Ascending aorta (tissue), 2 donors: ENCODE results near the gene NSL1. TPM values are rescaled to one million over a fixed set of nuclear protein-coding genes. Genes with fewer than 3 reads are reported as not detected.
"Not testable (repeated sequence)": the region's sequence is repeated elsewhere in the genome, so short reads cannot be mapped to it uniquely, and the experiment has no call there.

Source experiments
- DNase-seq, 2 donors: peaks; one replicate each; pipeline ENCODE4 v3.0.0-alpha.2; 2019; ENCODE audit warnings: low spot score in 2 of 2
- H3K27ac ChIP-seq, 2 donors: fragments of 200-600 bp; sonication (generic); one replicate each; pipeline ENCODE4 v1.5.1; 2016 to 2017; ENCODE audit warnings: mild to moderate bottlenecking in 1 of 2
- H3K27me3 ChIP-seq: fragments of 200-600 bp; sonication (generic); one replicate; pipeline ENCODE4 v1.5.1; 2017
- H3K36me3 ChIP-seq, 2 donors: fragments of 200-600 bp; sonication (generic); one replicate each; pipeline ENCODE4 v1.5.1; 2016
- H3K4me1 ChIP-seq, 2 donors: fragments of 200-600 bp; sonication (generic); one replicate each; pipeline ENCODE4 v1.5.1; 2016 to 2017; ENCODE audit warnings: mild to moderate bottlenecking in 1 of 2
- H3K4me3 ChIP-seq, 2 donors: fragments of 200-600 bp; sonication (generic); one replicate each; pipeline ENCODE4 v1.5.1; 2016 to 2017; ENCODE audit warnings: mild to moderate bottlenecking in 1 of 2
- H3K9me3 ChIP-seq, 2 donors: fragments of 200-600 bp; sonication (generic); one replicate each; pipeline ENCODE4 v1.5.1; 2016
- intact Hi-C: fragments of 100-400 bp; cut with DNase I; formaldehyde crosslinking; loops from one replicate; pipeline ENCODE4 v1.15.1; 2023
- total RNA-seq: library from RNA; depleted of rRNA; stranded (reverse); fragments of >200 nt; gene quantifications from one replicate; pipeline ENCODE4 v1.1.0, GENCODE V29; 2016
- TF ChIP-seq, protein P1 (sequence below), 3 experiments: fragments of 200-600 bp in 2 of 3; fragments of 450-650 bp in 1 of 3; sonication (generic) in 2 of 3; IDR thresholded peaks; one replicate each; pipeline ENCODE4 v1.5.1; 2016 to 2019; ENCODE audit warnings: antibody characterized with exemption in 3 of 3, mild to moderate bottlenecking in 1 of 3, moderate library complexity in 1 of 3

NSL1 gene
- total RNA-seq, 1 donor from 2014 or later, result 69.1 TPM

DNA sequence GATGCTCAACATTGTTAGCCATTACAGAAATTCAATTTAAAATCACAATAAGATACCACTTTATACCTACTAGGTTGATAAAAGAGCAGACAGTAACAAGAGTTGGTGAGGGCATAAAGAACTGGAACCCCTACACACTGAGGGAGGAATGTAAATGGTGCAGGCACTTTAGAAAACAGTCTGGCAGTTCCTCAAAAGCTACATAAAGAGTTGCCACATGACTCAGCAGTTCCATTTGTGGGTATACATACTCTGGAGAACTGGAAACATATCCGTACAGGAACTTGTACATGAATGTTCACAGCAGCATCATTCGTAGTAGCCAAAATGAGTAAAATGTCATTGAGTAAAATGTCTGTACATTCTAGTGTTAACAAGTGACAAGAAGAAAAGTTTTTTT is 17.0 kb downstream of the NSL1 start:
- TF ChIP-seq, protein P1, sequence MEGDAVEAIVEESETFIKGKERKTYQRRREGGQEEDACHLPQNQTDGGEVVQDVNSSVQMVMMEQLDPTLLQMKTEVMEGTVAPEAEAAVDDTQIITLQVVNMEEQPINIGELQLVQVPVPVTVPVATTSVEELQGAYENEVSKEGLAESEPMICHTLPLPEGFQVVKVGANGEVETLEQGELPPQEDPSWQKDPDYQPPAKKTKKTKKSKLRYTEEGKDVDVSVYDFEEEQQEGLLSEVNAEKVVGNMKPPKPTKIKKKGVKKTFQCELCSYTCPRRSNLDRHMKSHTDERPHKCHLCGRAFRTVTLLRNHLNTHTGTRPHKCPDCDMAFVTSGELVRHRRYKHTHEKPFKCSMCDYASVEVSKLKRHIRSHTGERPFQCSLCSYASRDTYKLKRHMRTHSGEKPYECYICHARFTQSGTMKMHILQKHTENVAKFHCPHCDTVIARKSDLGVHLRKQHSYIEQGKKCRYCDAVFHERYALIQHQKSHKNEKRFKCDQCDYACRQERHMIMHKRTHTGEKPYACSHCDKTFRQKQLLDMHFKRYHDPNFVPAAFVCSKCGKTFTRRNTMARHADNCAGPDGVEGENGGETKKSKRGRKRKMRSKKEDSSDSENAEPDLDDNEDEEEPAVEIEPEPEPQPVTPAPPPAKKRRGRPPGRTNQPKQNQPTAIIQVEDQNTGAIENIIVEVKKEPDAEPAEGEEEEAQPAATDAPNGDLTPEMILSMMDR (IDR thresholded peaks at IDR 0.05), result no peak
- intact Hi-C loops, result no loop called here
- H3K27ac ChIP-seq, result no peak overlapping the region
- peaks cover 6 to 19% of the 10 kb centered on the region in 2 donors for H3K36me3 ChIP-seq
- no peak overlapping the region for H3K4me3 ChIP-seq
- H3K9me3 ChIP-seq, result peaks cover 4 to 15% of the 10 kb centered on the region in 2 donors
- H3K4me1 ChIP-seq, result no peaks in the 10 kb centered on the region
- no peaks in the 10 kb centered on the region for H3K27me3 ChIP-seq
- DNase-seq, result no peak

DNA sequence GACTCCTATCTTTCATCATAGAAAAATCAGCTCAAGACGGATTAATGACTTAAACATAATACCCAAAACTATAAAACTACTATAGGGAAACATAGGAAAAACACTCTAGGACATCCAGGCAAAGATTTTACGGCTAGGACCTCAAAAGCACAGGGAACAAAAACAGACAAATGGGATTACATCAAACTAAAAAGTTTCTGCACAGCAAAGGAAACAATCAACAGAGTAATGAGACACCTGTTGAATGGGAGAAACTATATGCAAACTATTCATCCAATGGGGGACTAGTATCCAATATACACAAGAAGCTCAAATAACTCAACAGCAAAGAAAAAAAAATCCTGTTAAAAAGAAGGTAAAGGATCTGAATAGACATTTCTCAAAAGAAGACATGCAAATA is 18.6 kb downstream of the NSL1 start:
- no peaks in the 10 kb centered on the region for H3K27me3 ChIP-seq
- peaks cover 15 to 27% of the 10 kb centered on the region in 2 donors for H3K9me3 ChIP-seq
- intact Hi-C loops, result no loop called here
- no peak overlapping the region for H3K27ac ChIP-seq
- no peak overlapping the region for H3K4me3 ChIP-seq
- TF ChIP-seq, protein P1 (IDR thresholded peaks at IDR 0.05), result no peak
- peaks cover 6 to 25% of the 10 kb centered on the region in 2 donors for H3K36me3 ChIP-seq
- no peaks in the 10 kb centered on the region for H3K4me1 ChIP-seq
- no peak for DNase-seq

DNA sequence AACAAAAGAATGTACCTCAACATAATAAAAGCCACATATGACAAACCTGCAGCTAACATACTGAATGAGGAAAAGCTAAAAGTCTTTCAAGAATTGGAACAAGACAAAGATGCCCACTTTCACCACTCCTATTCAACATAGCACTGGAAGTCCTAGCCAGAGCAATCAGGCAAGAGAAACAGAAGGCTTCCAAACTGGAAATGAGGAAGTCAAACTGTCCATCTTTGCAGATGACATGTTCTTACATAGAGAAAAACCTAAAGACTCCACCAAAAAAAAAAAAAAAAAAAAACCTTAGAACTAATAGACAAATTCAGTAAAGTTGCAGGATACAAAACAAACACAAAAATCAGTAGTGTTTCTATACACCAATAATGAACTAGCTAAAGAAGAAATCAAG is 20.2 kb downstream of the NSL1 start:
- Histone ChIP-seq H3K36me3 (peaks cover 6 to 23% of the 10 kb centered on the region in 2 donors), H3K27ac (no peak overlapping the region), H3K4me1 (no peaks in the 10 kb centered on the region), H3K9me3 (peaks cover 15 to 27% of the 10 kb centered on the region in 2 donors), H3K27me3 (no peaks in the 10 kb centered on the region), H3K4me3 (no peak overlapping the region)
- intact Hi-C loops, result no loop called here
- no peak for DNase-seq
- TF ChIP-seq, protein P1 (IDR thresholded peaks at IDR 0.05), result no peak

DNA sequence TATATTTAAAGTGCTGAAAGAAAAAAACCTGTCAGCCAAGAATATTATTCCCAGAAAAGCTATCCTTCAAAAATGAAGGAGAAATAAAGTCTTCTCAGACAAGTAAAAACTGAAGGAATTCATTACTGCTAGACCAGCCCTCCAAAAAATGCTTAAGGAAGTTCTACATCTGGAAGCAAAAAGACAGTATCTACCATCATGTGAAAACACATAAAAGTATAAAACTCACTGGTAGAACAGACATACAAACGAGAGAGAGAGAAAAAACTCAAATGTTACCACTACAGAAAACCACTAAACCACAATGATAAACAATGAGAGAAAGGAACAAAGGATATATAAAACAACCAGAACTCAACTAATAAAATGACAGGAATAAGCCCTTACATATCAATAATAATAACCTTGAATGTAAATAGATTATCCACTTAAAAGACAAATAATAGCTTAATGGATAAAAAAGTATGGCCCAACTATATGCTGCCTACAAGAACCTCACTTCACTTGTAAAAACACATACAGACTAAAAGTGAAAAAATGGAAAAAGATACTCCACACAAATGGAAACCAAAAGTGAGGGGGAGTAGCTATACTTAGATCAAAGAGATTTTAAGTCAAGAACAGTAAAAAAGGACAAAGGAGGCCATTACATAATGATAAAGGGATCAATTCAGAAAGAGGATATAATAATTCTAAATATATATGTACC is 22.0 kb downstream of the NSL1 start:
- no peak for DNase-seq
- Histone ChIP-seq H3K27ac (no peak overlapping the region), H3K27me3 (no peaks in the 10 kb centered on the region), H3K4me3 (no peak overlapping the region), H3K9me3 (peaks cover 15 to 27% of the 10 kb centered on the region in 2 donors), H3K4me1 (no peaks in the 10 kb centered on the region), H3K36me3 (peaks cover 6 to 18% of the 10 kb centered on the region in 2 donors)
- TF ChIP-seq, protein P1 (IDR thresholded peaks at IDR 0.05), result no peak
- intact Hi-C loops, result no loop called here

DNA sequence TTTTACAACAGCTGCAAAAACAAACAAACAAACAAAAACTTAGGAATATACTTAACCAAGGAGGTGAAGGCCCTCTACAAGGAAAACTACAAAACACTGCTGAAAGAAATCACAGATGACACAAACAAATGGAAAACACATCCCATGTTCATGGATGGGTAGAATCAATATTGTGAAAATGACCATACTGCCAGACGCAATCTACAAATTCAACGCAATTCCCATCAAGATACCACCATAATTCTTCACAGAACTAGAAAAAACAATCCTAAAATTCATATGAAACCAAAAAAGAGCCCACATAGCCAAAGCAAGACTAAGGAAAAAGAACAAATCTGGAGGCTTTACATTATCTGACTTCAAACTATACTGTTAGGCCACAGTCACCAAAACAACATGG is 24.8 kb downstream of the NSL1 start:
- peaks cover 15 to 27% of the 10 kb centered on the region in 2 donors for H3K9me3 ChIP-seq
- H3K4me1 ChIP-seq, H3K4me3 ChIP-seq, intact Hi-C loops, H3K27ac ChIP-seq, H3K27me3 ChIP-seq, DNase-seq: not testable (repeated sequence)
- H3K36me3 ChIP-seq, result peaks cover 11 to 18% of the 10 kb centered on the region in 2 donors

DNA sequence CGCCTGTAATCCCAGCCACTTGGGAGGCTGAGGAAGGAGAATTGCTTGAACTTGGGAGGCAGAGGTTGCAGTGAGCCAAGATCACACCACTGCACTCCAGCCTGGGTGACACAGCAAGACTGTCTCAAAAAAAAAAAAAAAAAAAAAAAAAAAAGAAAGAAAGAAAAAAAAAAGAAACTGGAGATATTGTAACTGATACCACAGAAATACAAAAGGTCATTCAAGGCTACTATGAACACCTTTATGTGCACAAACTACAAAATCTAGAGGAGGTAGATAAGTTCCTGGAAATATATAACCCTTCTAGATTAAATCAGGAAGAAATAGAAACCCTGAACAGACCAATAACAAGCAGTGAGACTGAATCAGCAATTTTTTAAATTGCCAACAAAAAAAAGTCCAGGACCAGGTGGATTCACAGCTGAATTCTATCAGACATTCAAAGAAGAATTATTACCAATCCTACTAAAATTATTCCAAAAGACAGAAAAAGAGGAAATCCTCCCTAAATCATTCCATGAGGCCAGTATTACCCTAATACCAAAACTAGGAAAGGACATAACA is 26.8 kb downstream of the NSL1 start:
- Histone ChIP-seq H3K9me3 (peaks cover 13% of the 10 kb centered on the region in 2 donors), H3K36me3 (peaks cover 4 to 12% of the 10 kb centered on the region in 2 donors)
- H3K27ac ChIP-seq, intact Hi-C loops, H3K4me3 ChIP-seq, DNase-seq, H3K4me1 ChIP-seq, H3K27me3 ChIP-seq: not testable (repeated sequence)
